GM12865 (cell line): ENCODE results near the gene SIRPB1.
"Not testable (repeated sequence)": the region's sequence is repeated elsewhere in the genome, so short reads cannot be mapped to it uniquely, and the experiment has no call there.

Experiments
- DNase-seq: peaks from one replicate; pipeline ENCODE4 v3.0.0; 2010; ENCODE audit warnings: low read depth
- H3K4me3 ChIP-seq: 2 replicates; pipeline ENCODE4 v1.5.1; 2011; ENCODE audit warnings: mild to moderate bottlenecking, low read depth, low read length, control low read depth
- TF ChIP-seq, protein P1 (sequence below): IDR thresholded peaks from 2 replicates; pipeline ENCODE4 v1.5.1; 2011; ENCODE audit warnings: low read length, control low read depth, low read depth, inconsistent platforms; ENCODE audit not compliant: insufficient read depth; ENCODE audit errors: missing control alignments

The SIRPB1 gene

DNA sequence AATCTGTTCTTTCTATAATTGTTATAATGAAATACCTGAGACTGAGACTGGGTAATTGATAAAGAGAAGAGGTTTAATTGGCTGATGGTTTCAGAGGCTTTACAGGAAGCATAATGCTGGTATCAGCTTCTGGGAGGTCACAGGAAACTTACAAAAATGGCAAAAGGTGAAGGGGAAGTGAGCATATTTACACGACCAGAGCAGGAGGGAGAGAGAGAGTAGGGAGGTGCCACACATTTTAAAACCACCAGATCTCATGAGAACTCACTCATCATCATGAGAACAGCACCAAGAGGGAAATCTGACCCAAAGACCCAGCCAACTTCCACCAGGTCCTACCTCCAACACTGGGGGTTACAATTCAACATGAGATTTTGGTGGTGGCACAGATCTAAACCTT lies 2.6 kb upstream of the SIRPB1 start:
- H3K4me3 ChIP-seq: no peak overlapping the region
- DNase-seq: peak; percentile 44
- TF ChIP-seq, protein P1, sequence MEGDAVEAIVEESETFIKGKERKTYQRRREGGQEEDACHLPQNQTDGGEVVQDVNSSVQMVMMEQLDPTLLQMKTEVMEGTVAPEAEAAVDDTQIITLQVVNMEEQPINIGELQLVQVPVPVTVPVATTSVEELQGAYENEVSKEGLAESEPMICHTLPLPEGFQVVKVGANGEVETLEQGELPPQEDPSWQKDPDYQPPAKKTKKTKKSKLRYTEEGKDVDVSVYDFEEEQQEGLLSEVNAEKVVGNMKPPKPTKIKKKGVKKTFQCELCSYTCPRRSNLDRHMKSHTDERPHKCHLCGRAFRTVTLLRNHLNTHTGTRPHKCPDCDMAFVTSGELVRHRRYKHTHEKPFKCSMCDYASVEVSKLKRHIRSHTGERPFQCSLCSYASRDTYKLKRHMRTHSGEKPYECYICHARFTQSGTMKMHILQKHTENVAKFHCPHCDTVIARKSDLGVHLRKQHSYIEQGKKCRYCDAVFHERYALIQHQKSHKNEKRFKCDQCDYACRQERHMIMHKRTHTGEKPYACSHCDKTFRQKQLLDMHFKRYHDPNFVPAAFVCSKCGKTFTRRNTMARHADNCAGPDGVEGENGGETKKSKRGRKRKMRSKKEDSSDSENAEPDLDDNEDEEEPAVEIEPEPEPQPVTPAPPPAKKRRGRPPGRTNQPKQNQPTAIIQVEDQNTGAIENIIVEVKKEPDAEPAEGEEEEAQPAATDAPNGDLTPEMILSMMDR: no peak

DNA sequence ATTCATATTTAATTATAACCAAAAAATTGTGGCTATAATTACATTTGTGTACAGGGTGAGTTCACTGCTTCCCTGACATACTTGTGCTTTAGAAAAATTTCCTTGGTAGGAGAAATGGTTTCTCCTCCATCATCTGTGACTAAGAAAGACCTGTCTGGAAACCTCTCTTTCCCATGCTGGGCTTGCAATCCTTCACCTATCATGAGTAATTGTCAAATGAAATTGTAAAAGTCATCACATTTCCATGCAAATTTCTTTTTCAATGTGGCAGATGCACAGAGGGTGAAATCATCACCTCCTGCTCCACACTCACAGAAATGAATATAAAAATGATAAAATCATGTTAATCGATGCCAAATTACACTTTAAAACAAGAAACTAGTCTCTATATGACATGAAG lies 1.5 kb upstream of the SIRPB1 start:
- TF ChIP-seq, protein P1: no peak
- no peak for DNase-seq
- no peak overlapping the region for H3K4me3 ChIP-seq

DNA sequence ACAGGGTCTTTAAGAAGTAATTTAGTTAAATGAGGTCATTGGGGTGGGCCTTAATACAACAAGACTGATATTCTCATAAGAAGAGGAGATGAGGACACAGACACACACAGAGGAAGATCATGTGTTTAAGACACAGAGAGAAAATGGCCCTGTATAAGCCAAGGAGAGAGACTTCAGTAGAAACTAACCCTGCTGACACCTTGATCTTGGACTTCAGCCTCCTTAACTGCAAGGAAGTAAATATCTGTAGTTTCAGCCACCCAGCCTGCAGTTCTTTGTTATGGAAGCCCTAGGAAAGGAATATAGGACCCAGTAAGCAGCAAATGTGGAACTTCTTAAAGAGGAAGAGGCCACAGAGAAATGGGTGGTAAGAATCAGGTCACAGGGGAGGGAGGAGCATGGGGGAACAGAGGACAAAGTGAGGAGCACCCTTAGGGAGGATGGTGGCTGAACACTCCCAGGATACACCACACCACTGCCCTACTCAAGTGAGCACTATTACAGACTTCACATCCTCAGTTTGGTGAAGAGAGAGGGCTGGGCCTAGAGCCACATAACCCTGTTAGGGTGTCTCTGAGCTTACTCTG lies 762 bp downstream of the SIRPB1 start:
- no peak overlapping the region for H3K4me3 ChIP-seq
- DNase-seq: no peak
- TF ChIP-seq, protein P1: no peak

DNA sequence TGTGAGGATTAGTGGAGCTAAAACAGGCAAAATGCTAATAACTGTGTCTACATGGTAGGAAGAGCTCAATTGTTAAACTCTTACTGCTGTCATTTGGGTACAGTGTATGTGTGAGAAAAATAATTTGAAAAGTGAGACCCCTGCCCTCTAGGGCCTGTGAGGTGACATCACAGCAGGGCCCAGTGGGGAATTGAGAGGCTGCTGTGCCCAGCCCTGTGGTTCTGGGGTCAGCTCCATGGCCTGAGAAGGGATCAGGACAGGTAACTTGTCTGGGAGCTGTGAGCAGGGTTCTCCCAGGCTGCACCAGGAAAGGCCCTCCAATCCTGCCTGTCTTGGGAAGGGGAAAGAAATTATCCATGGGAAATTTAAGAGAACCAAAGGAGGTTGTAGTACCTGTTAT lies 1.3 kb downstream of the SIRPB1 start:
- DNase-seq: no peak
- TF ChIP-seq, protein P1: no peak
- no peak overlapping the region for H3K4me3 ChIP-seq

DNA sequence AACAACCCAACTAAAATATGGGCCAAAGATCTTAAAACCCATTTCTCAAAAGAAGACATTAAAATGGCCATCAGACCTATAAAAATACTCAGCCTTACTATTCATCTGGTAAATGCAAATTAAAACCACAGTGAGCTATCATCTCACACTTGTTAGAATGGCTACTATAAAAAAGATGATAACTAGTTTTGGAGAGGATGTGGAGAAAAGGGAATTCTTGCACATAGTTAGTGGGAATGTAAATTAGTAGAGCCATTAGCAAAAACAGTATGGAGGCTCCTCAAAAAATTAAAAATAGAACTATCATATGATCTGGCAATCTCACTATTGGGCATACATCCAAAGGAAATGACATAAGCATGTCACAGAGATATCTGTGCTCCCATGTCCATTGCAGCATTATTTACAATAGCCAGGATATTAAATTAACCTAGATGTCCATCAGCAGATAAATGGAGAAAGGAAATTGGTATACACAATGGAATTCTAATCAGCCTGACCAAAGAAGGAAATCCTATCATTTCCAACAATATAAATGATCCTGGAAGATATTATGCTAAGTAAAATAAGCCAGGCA lies 2.9 kb downstream of the SIRPB1 start:
- no peak for DNase-seq
- TF ChIP-seq, protein P1: no peak
- H3K4me3 ChIP-seq: no peak overlapping the region

DNA sequence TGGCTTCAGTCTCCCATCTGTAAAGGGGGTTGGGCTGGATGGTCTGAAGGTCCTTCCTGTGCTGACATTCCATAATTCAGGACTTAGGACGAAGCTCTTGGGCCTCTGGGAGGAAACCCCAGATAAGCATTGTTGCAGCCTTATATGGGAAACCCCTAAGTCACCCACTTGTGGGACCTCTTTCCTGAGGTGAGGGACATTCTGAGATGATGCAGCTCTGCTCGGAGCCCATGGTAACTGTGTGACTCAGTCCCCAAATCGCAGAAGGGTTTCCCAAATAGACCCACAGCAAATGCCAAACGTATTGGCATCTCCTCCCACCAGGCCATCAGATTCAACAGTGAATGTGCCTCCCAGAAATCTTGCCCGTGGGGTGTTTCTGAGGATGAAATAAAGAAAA lies 9.4 kb downstream of the SIRPB1 start:
- H3K4me3 ChIP-seq, DNase-seq: not testable (repeated sequence)

DNA sequence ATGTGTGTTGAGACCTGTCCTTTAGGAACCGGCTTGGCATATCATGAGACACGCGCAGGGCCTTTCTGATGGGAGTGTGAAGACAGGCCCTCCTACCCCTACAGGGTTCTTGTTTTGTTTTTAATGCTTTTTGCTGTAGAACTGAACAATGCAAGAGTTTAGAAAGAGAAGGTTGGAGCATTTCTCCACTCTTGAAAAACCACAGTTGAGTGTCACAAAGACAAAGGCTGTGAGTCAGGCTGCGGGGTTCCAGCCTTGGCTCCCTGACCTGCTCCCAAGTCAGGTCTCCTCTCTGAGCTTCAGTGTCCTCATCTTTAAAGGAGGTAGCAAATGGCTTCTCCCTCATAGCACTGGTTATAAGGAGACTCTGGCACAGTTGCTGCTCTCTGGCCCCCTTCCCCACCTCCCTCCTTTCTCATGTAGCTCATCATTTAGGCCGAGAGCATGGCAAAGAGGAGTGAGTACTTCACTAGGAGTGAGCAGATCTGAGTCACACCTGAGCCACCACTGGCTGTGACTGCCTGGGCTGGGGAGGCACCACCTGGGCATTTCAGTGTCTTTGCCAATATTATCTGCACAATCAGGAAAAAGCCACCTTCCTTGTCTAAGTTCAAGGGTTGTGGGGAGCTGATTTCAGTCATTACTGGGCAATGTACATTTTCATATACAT lies 11.0 kb downstream of the SIRPB1 start:
- H3K4me3 ChIP-seq, DNase-seq: not testable (repeated sequence)

DNA sequence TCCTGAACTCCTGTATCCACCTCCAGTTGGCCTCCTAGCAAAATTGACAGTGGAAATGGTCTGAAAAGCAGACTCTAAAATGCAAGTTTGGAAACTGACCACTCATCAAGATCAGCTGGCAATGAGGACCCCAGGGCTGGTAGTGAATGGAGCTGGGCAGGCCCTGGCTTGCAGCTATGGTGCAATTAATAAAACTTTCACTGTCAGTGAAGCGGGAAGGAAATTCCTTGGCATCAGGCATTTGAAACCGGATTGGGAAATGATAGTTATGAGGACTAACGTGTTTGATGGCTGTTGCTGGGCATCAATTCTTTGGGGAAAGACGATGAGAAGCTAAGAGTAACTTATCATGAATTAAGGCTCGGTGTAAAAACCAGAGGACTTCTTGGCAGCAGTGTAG lies 19.1 kb downstream of the SIRPB1 start:
- no peak for DNase-seq
- TF ChIP-seq, protein P1: no peak
- no peak overlapping the region for H3K4me3 ChIP-seq
